Keratinocyte (primary cell): ENCODE results near the gene GATD1. TPM values are rescaled to one million over a fixed set of nuclear protein-coding genes. Genes with fewer than 3 reads are reported as not detected.

Experiments
- DNase-seq: peaks from one replicate; pipeline ENCODE4 v3.0.0-alpha.2; 2011; ENCODE audit warnings: low read depth, missing footprints, low spot score
- FAIRE-seq: peaks from 2 replicates; lab custom pipeline; 2011; peaks lifted over from hg19 to GRCh38; lab: Jason Lieb, UNC
- H2AFZ ChIP-seq: 2 replicates; pipeline ENCODE4 v1.6.0; 2012; ENCODE audit warnings: low read length, control low read depth, inconsistent platforms; ENCODE audit not compliant: control insufficient read depth
- H3K27ac ChIP-seq: 2 replicates; pipeline ENCODE4 v1.5.1; 2011; ENCODE audit warnings: low read length; ENCODE audit not compliant: control insufficient read depth, insufficient read depth
- H3K27me3 ChIP-seq: 3 replicates; pipeline ENCODE4 v1.6.0; 2011; ENCODE audit warnings: low read length; ENCODE audit not compliant: control insufficient read depth, insufficient read depth; ENCODE audit errors: extremely low read depth
- H3K36me3 ChIP-seq, 2 experiments: 2 replicates in 1 of 2; 3 replicates in 1 of 2; pipeline ENCODE4 v1.5.1; 2011; ENCODE audit warnings: low read length in 2 of 2, mild to moderate bottlenecking in 1 of 2; ENCODE audit not compliant: control insufficient read depth in 2 of 2, insufficient read depth in 2 of 2; ENCODE audit errors: extremely low read depth in 1 of 2
- H3K4me1 ChIP-seq: 3 replicates; pipeline ENCODE4 v1.5.1; 2011; ENCODE audit warnings: low read length; ENCODE audit not compliant: control insufficient read depth, insufficient read depth; ENCODE audit errors: extremely low read depth
- H3K4me2 ChIP-seq: 3 replicates; pipeline ENCODE4 v1.6.0; 2011; ENCODE audit warnings: low read depth, low read length; ENCODE audit not compliant: control insufficient read depth, insufficient read depth; ENCODE audit errors: extremely low read depth
- H3K4me3 ChIP-seq, 3 experiments: fragments of 200-600 bp in 1 of 3; sonication (generic) in 1 of 3; 2 replicates in 2 of 3; 3 replicates in 1 of 3; pipeline ENCODE4 v1.5.1; 2011 to 2016; ENCODE audit warnings: low read length in 3 of 3, mild to moderate bottlenecking in 3 of 3, control low read depth in 2 of 3, inconsistent platforms in 1 of 3, low read depth in 1 of 3, mixed read lengths in 1 of 3, mixed run types in 1 of 3, moderate library complexity in 1 of 3; ENCODE audit not compliant: control insufficient read depth in 2 of 3, insufficient read depth in 2 of 3; ENCODE audit errors: extremely low read depth in 1 of 3
- H3K79me2 ChIP-seq: 2 replicates; pipeline ENCODE4 v1.6.0; 2012; ENCODE audit warnings: low read length; ENCODE audit not compliant: control insufficient read depth, insufficient read depth
- H3K9ac ChIP-seq: 3 replicates; pipeline ENCODE4 v1.6.0; 2011; ENCODE audit warnings: low read length; ENCODE audit not compliant: control insufficient read depth, insufficient read depth; ENCODE audit errors: extremely low read depth
- H3K9me1 ChIP-seq: 3 replicates; pipeline ENCODE4 v1.6.0; 2011; ENCODE audit warnings: low read length; ENCODE audit not compliant: control insufficient read depth, insufficient read depth; ENCODE audit errors: extremely low read depth
- H3K9me3 ChIP-seq: 2 replicates; pipeline ENCODE4 v1.5.1; 2012; ENCODE audit warnings: low read depth, low read length; ENCODE audit not compliant: control insufficient read depth
- H4K20me1 ChIP-seq: 3 replicates; pipeline ENCODE4 v1.6.0; 2011; ENCODE audit warnings: low read length; ENCODE audit not compliant: control insufficient read depth, insufficient read depth; ENCODE audit errors: extremely low read depth
- EZH2 ChIP-seq: IDR thresholded peaks from one replicate; pipeline ENCODE4 v1.6.1; 2012; ENCODE audit warnings: inconsistent platforms, mild to moderate bottlenecking, low read length, moderate library complexity
- dilution Hi-C: fragments of 300-500 bp; cut with MboI; formaldehyde crosslinking; loops from one replicate; pipeline ENCODE4 v1.7.0; 2020; ENCODE audit warnings: low sequenced_read_pairs; ENCODE audit not compliant: extremely low pct_ligation_motif_present
- polyA plus RNA-seq, 5 experiments: library from polyadenylated mRNA; depleted of rRNA in 3 of 5; stranded (reverse) in 3 of 5; stranded (forward) in 1 of 5; unstranded in 1 of 5; fragments of >200 nt; gene quantifications; 1 replicate in 1 of 5; 2 replicates in 3 of 5; 3 replicates in 1 of 5; pipeline versions ENCODE4 v1.2.1 to v1.2.3, GENCODE V29; 2011 to 2012; ENCODE audit warnings: missing spikeins in 2 of 5, low read depth in 1 of 5, low replicate concordance in 1 of 5
- TF ChIP-seq, protein P1 (sequence below), 3 experiments: IDR thresholded peaks in 1 of 3; conservative IDR thresholded peaks in 1 of 3; optimal IDR thresholded peaks in 1 of 3; 2 replicates in 2 of 3; 3 replicates in 1 of 3; pipeline versions ENCODE3 to v1.5.1; 2011; ENCODE audit warnings: low read length in 3 of 3, mild to moderate bottlenecking in 3 of 3, moderate library complexity in 2 of 3, control low read depth in 1 of 3, inconsistent platforms in 1 of 3; ENCODE audit not compliant: insufficient read depth in 2 of 3; ENCODE audit errors: extremely low read depth in 1 of 3

Gene GATD1
- polyA plus RNA-seq, 1 donor (not counting 4 experiments of a cell fraction or from before 2014, with no cell fraction given) = 24.4 TPM

DNA sequence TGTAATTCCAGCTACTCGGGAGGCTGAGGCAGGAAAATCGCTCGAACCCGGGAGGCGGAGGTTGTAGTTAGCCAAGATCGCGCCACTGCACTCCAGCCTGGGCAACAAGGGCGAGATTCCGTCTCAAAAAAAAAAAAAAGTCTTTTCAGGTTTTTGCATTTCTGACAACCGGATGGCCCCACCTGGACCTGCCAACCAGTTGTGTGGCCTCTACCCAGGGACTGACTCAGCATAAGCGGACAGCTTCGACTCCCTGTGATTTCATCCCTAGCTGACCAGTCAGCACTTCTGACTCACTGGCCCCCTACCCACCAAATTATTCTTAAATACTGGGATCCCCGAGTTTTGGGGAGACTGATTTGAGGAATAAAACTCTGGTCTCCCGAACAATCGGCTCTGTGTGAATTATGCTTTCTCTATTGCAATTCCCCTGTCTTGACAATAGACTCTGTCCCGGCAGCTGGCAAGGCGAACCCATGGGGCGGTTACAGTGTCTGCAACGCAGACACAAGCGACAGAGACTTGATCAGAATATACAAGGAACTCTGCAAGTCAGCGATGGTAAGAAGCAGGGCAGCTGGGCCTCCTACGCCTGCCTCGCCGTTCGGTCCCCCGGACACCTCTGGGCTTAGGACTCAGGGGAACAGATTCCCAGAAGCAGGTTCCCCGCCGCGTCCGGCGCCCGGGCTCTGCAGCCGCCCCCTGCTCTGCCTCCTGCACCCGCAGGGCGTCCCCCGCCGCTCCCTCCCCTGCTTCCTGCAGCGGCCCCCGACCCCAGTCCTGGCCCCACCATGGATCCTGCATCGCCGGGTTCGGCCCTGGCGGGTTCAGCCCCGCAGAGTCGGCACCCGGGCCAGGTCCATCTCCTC lies 30.8 kb downstream of the GATD1 start:
- Histone ChIP-seq H2AFZ (peak overlapping the region; percentile 76), H3K9ac (peak overlapping the region; percentile 90), H3K79me2 (peaks cover 38% of the 10 kb centered on the region), H3K27me3 (no peaks in the 10 kb centered on the region), H3K36me3 (no peaks in the 10 kb centered on the region), H3K4me1 (peaks cover 16% of the 10 kb centered on the region), H3K4me2 (peak overlapping the region; percentile 86), H4K20me1 (no peaks in the 10 kb centered on the region), H3K9me3 (no peaks in the 10 kb centered on the region), H3K4me3 (peak overlapping the region; percentile 90 to 97 (median 95)), H3K27ac (no peak overlapping the region), H3K9me1 (no peaks in the 10 kb centered on the region)
- FAIRE-seq (no peak), DNase-seq (no peak)
- TF ChIP-seq EZH2 = no peak
- dilution Hi-C loops = no loop called here

DNA sequence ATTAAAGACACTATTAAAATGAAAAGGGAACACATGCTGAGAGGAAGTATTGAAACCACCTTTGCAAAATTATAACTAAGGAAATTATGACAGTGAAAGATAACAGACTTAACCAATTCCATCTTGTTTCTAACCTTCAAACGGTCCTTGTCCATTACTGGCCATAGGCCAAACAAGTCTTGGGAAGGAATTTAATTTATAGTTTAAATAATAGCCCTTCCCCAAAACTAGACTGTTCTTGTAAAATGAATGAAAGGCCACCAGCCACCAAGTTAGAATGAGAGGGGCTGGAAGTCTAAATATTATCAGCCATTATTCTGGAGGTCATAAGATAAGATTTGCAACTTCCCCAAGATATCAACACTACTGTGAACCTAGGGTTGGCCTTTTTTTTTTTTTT lies 31.9 kb downstream of the GATD1 start:
- DNase-seq (no peak), FAIRE-seq (no peak)
- Histone ChIP-seq H3K36me3 (no peaks in the 10 kb centered on the region), H3K27ac (no peak overlapping the region), H2AFZ (no peak overlapping the region), H4K20me1 (no peaks in the 10 kb centered on the region), H3K9ac (no peak overlapping the region), H3K27me3 (no peaks in the 10 kb centered on the region), H3K4me3 (no peak overlapping the region), H3K79me2 (peaks cover 30% of the 10 kb centered on the region), H3K9me3 (no peaks in the 10 kb centered on the region), H3K9me1 (no peaks in the 10 kb centered on the region), H3K4me2 (no peak overlapping the region), H3K4me1 (peaks cover 16% of the 10 kb centered on the region)
- dilution Hi-C loops = no loop called here
- TF ChIP-seq, protein P1, sequence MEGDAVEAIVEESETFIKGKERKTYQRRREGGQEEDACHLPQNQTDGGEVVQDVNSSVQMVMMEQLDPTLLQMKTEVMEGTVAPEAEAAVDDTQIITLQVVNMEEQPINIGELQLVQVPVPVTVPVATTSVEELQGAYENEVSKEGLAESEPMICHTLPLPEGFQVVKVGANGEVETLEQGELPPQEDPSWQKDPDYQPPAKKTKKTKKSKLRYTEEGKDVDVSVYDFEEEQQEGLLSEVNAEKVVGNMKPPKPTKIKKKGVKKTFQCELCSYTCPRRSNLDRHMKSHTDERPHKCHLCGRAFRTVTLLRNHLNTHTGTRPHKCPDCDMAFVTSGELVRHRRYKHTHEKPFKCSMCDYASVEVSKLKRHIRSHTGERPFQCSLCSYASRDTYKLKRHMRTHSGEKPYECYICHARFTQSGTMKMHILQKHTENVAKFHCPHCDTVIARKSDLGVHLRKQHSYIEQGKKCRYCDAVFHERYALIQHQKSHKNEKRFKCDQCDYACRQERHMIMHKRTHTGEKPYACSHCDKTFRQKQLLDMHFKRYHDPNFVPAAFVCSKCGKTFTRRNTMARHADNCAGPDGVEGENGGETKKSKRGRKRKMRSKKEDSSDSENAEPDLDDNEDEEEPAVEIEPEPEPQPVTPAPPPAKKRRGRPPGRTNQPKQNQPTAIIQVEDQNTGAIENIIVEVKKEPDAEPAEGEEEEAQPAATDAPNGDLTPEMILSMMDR (optimal IDR thresholded peaks at IDR 0.05 in 1 of 3, IDR thresholded peaks at IDR 0.05 in 1 of 3, conservative IDR thresholded peaks at IDR 0.05 in 1 of 3; ENCODE audit: extremely low read depth in 1 of 3, insufficient read depth in 2 of 3, low read length in 3 of 3) = no peak
- no peak for TF ChIP-seq EZH2
